Daoy (cell line): ENCODE measurements around the gene OR13C5. TPM values are rescaled to one million over a fixed set of nuclear protein-coding genes. Genes with fewer than 3 reads are reported as not detected.
"Not testable (repeated sequence)": the region's sequence is repeated elsewhere in the genome, so short reads cannot be mapped to it uniquely, and the experiment has no call there.

ENCODE experiments used
- DNase-seq: peaks from one replicate; pipeline ENCODE4 v3.0.0-alpha.2; 2015; ENCODE audit warnings: low read depth
- total RNA-seq: library from RNA; depleted of rRNA; stranded (reverse); fragments of >200 nt; shearing (Covaris generic); gene quantifications from 2 replicates; pipeline ENCODE4 v1.2.3, GENCODE V29; 2014; rRNA removed

The OR13C5 gene
- total RNA-seq = not detected in 2 replicates

- DNase-seq = not testable (repeated sequence)
Measured at GRCh38 chr9:104599313-104599712, at the start of gene OR13C5. Gene OR13C5 (minus strand): TSS chr9:104599413. CDS start chr9:104599413, 0 bp downstream.

GRCh38 chr9:104635456-104635855 lies 36.2 kb upstream of the OR13C5 start:
- no peak for DNase-seq

GRCh38 chr9:104633976-104634520 lies 34.8 kb upstream of the OR13C5 start:
- peak; percentile 32 for DNase-seq

- not testable (repeated sequence) for DNase-seq
Measured at GRCh38 chr9:104625964-104626363, 26.8 kb upstream of the OR13C5 start.

- no peak for DNase-seq
Measured at GRCh38 chr9:104618104-104618503, 18.9 kb upstream of the OR13C5 start, which contains the start of gene OR13C9. Gene OR13C9 (minus strand): TSS chr9:104618204. CDS start chr9:104618204, 0 bp downstream.

GRCh38 chr9:104617418-104617817 lies 18.2 kb upstream of the OR13C5 start:
- no peak for DNase-seq

- no peak for DNase-seq
Measured at GRCh38 chr9:104611213-104611612, 12.0 kb upstream of the OR13C5 start.

GRCh38 chr9:104608336-104608735 lies 9.1 kb upstream of the OR13C5 start:
- DNase-seq = no peak

- no peak for DNase-seq
Measured at GRCh38 chr9:104606152-104606551, 6.9 kb upstream of the OR13C5 start.

GRCh38 chr9:104605527-104605926 lies 6.3 kb upstream of the OR13C5 start, which contains the start of gene OR13C2:
Gene OR13C2 (minus strand): TSS chr9:104605627. CDS start chr9:104605627, 0 bp downstream.
- DNase-seq = not testable (repeated sequence)

- no peak for DNase-seq
Measured at GRCh38 chr9:104604801-104605200, 5.6 kb upstream of the OR13C5 start.

- not testable (repeated sequence) for DNase-seq
Measured at GRCh38 chr9:104598749-104599148, 464 bp downstream of the OR13C5 start.

- no peak for DNase-seq
Measured at GRCh38 chr9:104589626-104590025, 9.6 kb downstream of the OR13C5 start.

- DNase-seq = no peak
Measured at GRCh38 chr9:104586496-104587180, 12.6 kb downstream of the OR13C5 start.

- DNase-seq = no peak
Measured at GRCh38 chr9:104580562-104580961, 18.7 kb downstream of the OR13C5 start.

- DNase-seq = no peak
Measured at GRCh38 chr9:104577263-104577662, 21.9 kb downstream of the OR13C5 start.

- DNase-seq = no peak
Measured at GRCh38 chr9:104575456-104575855, 23.8 kb downstream of the OR13C5 start.

- no peak for DNase-seq
Measured at GRCh38 chr9:104572612-104573011, 26.6 kb downstream of the OR13C5 start.

- no peak for DNase-seq
Measured at GRCh38 chr9:104568868-104569267, 30.3 kb downstream of the OR13C5 start, which contains the start of gene OR13C8. Gene OR13C8 (plus strand): TSS chr9:104569168. CDS start chr9:104569168, 0 bp downstream.

GRCh38 chr9:104564358-104564757 lies 34.9 kb downstream of the OR13C5 start:
- no peak for DNase-seq

- peak; percentile 7 for DNase-seq
Measured at GRCh38 chr9:104556830-104557634, 42.2 kb downstream of the OR13C5 start.

- DNase-seq = no peak
Measured at GRCh38 chr9:104555521-104555920, 43.7 kb downstream of the OR13C5 start.
